ENCODE results near the gene PSMA2. TPM values are rescaled to one million over a fixed set of nuclear protein-coding genes. Genes with fewer than 3 reads are reported as not detected.
A peak's percentile ranks its signal among the peaks of the same experiment; 100 is the strongest.

Gene PSMA2
- total RNA-seq, 1 experiment from 2014 or later: 152 TPM

DNA sequence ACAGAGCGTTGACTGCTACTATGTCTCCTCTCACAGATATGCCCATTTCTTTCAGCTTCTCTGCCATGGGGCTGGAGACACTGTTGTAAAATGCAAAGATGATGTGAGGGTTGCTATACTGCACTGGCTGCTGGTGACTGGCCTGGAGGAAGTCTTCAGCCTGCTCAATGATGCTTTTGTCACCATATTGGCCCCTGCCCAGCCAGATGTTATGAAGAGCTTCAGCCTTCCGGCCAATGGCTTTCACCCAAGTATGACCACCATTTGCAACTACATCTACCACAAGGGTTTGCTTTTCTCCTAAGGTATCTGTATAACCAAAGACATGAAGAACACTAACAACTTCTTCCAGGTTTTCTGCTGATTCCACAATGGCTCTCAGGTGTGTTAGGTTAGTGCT is 21.7 kb downstream of the PSMA2 start:
- Histone ChIP-seq H3K4me1 (ENCODE audit: control insufficient read depth in 1 of 2, insufficient read depth in 2 of 2, low read length in 2 of 2) (peaks cover 0 to 17% of the 10 kb centered on the region in 2 experiments; a peak in 2 of 4 replicates), H4K20me1 (ENCODE audit: insufficient read depth) (no peaks in the 10 kb centered on the region), H2AFZ (ENCODE audit: low read depth, low read length, poor library complexity, severe bottlenecking) (no peak overlapping the region), H3K9me3 (ENCODE audit: control insufficient read depth in 1 of 2, insufficient read depth in 1 of 2, low read depth in 1 of 2, low read length in 2 of 2) (no peaks in the 10 kb centered on the region), H3K79me2 (ENCODE audit: insufficient read depth, low read length) (0 out of 2 replicates have a peak, but pooled peaks cover 6% of the 10 kb centered on the region), H3K4me2 (ENCODE audit: low read length) (peak overlapping the region; percentile 82), H3K9me2 (ENCODE audit: insufficient read depth) (no peaks in the 10 kb centered on the region), H3K4me3 (replicated peaks in 1 of 2; ENCODE audit: low read depth in 1 of 2, low read length in 2 of 2) (no peak overlapping the region), H3K36me3 (ENCODE audit: control insufficient read depth in 1 of 2, insufficient read depth in 2 of 2, low read length in 2 of 2) (0 out of 4 replicates have a peak, but pooled peaks cover 0 to 2% of the 10 kb centered on the region in 2 experiments), H3K27ac (ENCODE audit: low read depth, low read length) (no peak overlapping the region), H3K27me3 (ENCODE audit: insufficient read depth, low read length) (no peaks in the 10 kb centered on the region), H3K9ac (ENCODE audit: low read length) (no peak overlapping the region)
- RAD21 ChIA-PET (ENCODE audit: low non-redundant PET in 1 of 2, low total read pairs in 2 of 2, uncharacterized antibody in 2 of 2, unreplicated experiment in 2 of 2): no interaction called here
- DNase-seq (ENCODE audit: low read depth, low spot score): no peak
- CTCF ChIA-PET: no interaction called here
- POLR2A ChIA-PET: no interaction called here
- ATAC-seq: no peak
- BruUV-seq (replicated peaks): no TSS peak
- no peak for TF ChIP-seq CBX3 (IDR thresholded peaks at IDR 0.05; ENCODE audit: low read depth)
- no peak for TF ChIP-seq FOSL1 (IDR thresholded peaks at IDR 0.05; ENCODE audit: low read depth)
- intact Hi-C loops (cut with micrococcal nuclease): no loop called here

GRCh38 chr7:42907316-42907715 is 24.7 kb downstream of the PSMA2 start:
- Histone ChIP-seq H3K27me3 (ENCODE audit: insufficient read depth, low read length) (peaks cover 6% of the 10 kb centered on the region; the same call in 1 of the 2 replicates), H2AFZ (ENCODE audit: low read depth, low read length, poor library complexity, severe bottlenecking) (no peak overlapping the region), H3K9ac (ENCODE audit: low read length) (no peak overlapping the region), H3K4me3 (replicated peaks in 1 of 2; ENCODE audit: low read depth in 1 of 2, low read length in 2 of 2) (no peak overlapping the region), H3K4me2 (ENCODE audit: low read length) (no peak overlapping the region), H3K9me3 (ENCODE audit: control insufficient read depth in 1 of 2, insufficient read depth in 1 of 2, low read depth in 1 of 2, low read length in 2 of 2) (no peaks in the 10 kb centered on the region), H3K79me2 (ENCODE audit: insufficient read depth, low read length) (0 out of 2 replicates have a peak, but pooled peaks cover 6% of the 10 kb centered on the region), H3K36me3 (ENCODE audit: control insufficient read depth in 1 of 2, insufficient read depth in 2 of 2, low read length in 2 of 2) (no peaks in the 10 kb centered on the region), H4K20me1 (ENCODE audit: insufficient read depth) (no peaks in the 10 kb centered on the region), H3K4me1 (ENCODE audit: control insufficient read depth in 1 of 2, insufficient read depth in 2 of 2, low read length in 2 of 2) (peaks cover 0 to 11% of the 10 kb centered on the region in 2 experiments; a peak in 2 of 4 replicates), H3K9me2 (ENCODE audit: insufficient read depth) (no peaks in the 10 kb centered on the region), H3K27ac (ENCODE audit: low read depth, low read length) (no peak overlapping the region)
- TF ChIP-seq ELF1 (IDR thresholded peaks at IDR 0.05; ENCODE audit: borderline replicate concordance, low read depth) (no peak), EZH2 (IDR thresholded peaks at IDR 0.05) (no peak), TCF7L2 (IDR thresholded peaks at IDR 0.05; ENCODE audit: borderline replicate concordance, extremely low read depth, insufficient read depth, insufficient read length) (no peak), EZH2phosphoT487 (IDR thresholded peaks at IDR 0.05; ENCODE audit: borderline replicate concordance) (no peak), CEBPB (IDR thresholded peaks at IDR 0.05; ENCODE audit: low read depth) (no peak), CBX3 (IDR thresholded peaks at IDR 0.05; ENCODE audit: low read depth) (no peak), SIN3A (IDR thresholded peaks at IDR 0.05; ENCODE audit: low read depth) (no peak), YY1 (IDR thresholded peaks at IDR 0.05; ENCODE audit: extremely low read depth, insufficient replicate concordance, low read depth, low read length) (no peak), POLR2AphosphoS5 (IDR thresholded peaks at IDR 0.05; ENCODE audit: low read depth, low read length) (no peak), POLR2A (IDR thresholded peaks at IDR 0.05; ENCODE audit: borderline replicate concordance, extremely low read depth, insufficient read depth, insufficient read length) (no peak)
- TF ChIP-seq, protein P1, sequence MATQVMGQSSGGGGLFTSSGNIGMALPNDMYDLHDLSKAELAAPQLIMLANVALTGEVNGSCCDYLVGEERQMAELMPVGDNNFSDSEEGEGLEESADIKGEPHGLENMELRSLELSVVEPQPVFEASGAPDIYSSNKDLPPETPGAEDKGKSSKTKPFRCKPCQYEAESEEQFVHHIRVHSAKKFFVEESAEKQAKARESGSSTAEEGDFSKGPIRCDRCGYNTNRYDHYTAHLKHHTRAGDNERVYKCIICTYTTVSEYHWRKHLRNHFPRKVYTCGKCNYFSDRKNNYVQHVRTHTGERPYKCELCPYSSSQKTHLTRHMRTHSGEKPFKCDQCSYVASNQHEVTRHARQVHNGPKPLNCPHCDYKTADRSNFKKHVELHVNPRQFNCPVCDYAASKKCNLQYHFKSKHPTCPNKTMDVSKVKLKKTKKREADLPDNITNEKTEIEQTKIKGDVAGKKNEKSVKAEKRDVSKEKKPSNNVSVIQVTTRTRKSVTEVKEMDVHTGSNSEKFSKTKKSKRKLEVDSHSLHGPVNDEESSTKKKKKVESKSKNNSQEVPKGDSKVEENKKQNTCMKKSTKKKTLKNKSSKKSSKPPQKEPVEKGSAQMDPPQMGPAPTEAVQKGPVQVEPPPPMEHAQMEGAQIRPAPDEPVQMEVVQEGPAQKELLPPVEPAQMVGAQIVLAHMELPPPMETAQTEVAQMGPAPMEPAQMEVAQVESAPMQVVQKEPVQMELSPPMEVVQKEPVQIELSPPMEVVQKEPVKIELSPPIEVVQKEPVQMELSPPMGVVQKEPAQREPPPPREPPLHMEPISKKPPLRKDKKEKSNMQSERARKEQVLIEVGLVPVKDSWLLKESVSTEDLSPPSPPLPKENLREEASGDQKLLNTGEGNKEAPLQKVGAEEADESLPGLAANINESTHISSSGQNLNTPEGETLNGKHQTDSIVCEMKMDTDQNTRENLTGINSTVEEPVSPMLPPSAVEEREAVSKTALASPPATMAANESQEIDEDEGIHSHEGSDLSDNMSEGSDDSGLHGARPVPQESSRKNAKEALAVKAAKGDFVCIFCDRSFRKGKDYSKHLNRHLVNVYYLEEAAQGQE (IDR thresholded peaks at IDR 0.05; ENCODE audit: low read depth): no peak
- TF ChIP-seq, protein P2, sequence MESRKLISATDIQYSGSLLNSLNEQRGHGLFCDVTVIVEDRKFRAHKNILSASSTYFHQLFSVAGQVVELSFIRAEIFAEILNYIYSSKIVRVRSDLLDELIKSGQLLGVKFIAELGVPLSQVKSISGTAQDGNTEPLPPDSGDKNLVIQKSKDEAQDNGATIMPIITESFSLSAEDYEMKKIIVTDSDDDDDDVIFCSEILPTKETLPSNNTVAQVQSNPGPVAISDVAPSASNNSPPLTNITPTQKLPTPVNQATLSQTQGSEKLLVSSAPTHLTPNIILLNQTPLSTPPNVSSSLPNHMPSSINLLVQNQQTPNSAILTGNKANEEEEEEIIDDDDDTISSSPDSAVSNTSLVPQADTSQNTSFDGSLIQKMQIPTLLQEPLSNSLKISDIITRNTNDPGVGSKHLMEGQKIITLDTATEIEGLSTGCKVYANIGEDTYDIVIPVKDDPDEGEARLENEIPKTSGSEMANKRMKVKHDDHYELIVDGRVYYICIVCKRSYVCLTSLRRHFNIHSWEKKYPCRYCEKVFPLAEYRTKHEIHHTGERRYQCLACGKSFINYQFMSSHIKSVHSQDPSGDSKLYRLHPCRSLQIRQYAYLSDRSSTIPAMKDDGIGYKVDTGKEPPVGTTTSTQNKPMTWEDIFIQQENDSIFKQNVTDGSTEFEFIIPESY (IDR thresholded peaks at IDR 0.05; ENCODE audit: extremely low read depth, insufficient replicate concordance, low read length): no peak
- TF ChIP-seq, protein P3, sequence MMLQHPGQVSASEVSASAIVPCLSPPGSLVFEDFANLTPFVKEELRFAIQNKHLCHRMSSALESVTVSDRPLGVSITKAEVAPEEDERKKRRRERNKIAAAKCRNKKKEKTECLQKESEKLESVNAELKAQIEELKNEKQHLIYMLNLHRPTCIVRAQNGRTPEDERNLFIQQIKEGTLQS (IDR thresholded peaks at IDR 0.05): no peak
- ChIA-PET RAD21 (ENCODE audit: low non-redundant PET in 1 of 2, low total read pairs in 2 of 2, uncharacterized antibody in 2 of 2, unreplicated experiment in 2 of 2) (no interaction called here), POLR2A (no interaction called here), CTCF (no interaction called here)
- intact Hi-C loops (cut with micrococcal nuclease): no loop called here
- DNase-seq (ENCODE audit: low read depth, low spot score) (no peak), ATAC-seq (no peak)
- no TSS peak for BruUV-seq (replicated peaks)
